AG04449 (cell line): Measurements from ENCODE around the gene RCC1.
"Not testable (repeated sequence)": the region's sequence is repeated elsewhere in the genome, so short reads cannot be mapped to it uniquely, and the experiment has no call there.

ENCODE experiments used
- CTCF ChIA-PET: fragments of 350-600 bp; formaldehyde crosslinking; extraction: SDS; loops from one replicate; lab custom pipeline; 2021; ENCODE audit warnings: antibody characterized with exemption; lab: Yijun Ruan, JAX
- POLR2A ChIA-PET: fragments of 400-600, 350-600 bp; formaldehyde crosslinking; extraction: SDS; loops from one replicate; lab custom pipeline; 2020; ENCODE audit warnings: antibody characterized with exemption, inconsistent platforms; lab: Yijun Ruan, JAX
- DNase-seq: peaks from one replicate; pipeline ENCODE4 v3.0.0-alpha.2; 2010; ENCODE audit warnings: low read depth, low spot score
- H3K4me3 ChIP-seq: 2 replicates; pipeline ENCODE4 v1.5.1; 2011; ENCODE audit warnings: low read depth, mild to moderate bottlenecking, control low read depth, low read length
- TF ChIP-seq, protein P1 (sequence below): IDR thresholded peaks from one replicate; pipeline ENCODE4 v1.5.1; 2011; ENCODE audit warnings: mild to moderate bottlenecking, moderate library complexity, low read length, control low read depth, inconsistent platforms; ENCODE audit not compliant: insufficient read depth; ENCODE audit errors: missing control alignments

RCC1 gene

GRCh38 chr1:28521502-28522164, 15.8 kb downstream of the RCC1 start:
- ChIA-PET POLR2A (no interaction called here), CTCF (interaction anchor here (0.6 to 6.0 kb wide), 4 partner anchors 82 to 354 kb away, joined by 3 to 114 read pairs (median 6); no protein-coding TSS in a partner anchor)
- no peak for DNase-seq
- TF ChIP-seq, protein P1, sequence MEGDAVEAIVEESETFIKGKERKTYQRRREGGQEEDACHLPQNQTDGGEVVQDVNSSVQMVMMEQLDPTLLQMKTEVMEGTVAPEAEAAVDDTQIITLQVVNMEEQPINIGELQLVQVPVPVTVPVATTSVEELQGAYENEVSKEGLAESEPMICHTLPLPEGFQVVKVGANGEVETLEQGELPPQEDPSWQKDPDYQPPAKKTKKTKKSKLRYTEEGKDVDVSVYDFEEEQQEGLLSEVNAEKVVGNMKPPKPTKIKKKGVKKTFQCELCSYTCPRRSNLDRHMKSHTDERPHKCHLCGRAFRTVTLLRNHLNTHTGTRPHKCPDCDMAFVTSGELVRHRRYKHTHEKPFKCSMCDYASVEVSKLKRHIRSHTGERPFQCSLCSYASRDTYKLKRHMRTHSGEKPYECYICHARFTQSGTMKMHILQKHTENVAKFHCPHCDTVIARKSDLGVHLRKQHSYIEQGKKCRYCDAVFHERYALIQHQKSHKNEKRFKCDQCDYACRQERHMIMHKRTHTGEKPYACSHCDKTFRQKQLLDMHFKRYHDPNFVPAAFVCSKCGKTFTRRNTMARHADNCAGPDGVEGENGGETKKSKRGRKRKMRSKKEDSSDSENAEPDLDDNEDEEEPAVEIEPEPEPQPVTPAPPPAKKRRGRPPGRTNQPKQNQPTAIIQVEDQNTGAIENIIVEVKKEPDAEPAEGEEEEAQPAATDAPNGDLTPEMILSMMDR: no peak
- no peak overlapping the region for H3K4me3 ChIP-seq

GRCh38 chr1:28522537-28522936, 16.7 kb downstream of the RCC1 start:
- ChIA-PET POLR2A (interaction anchor here (1.3 kb wide), 1 partner anchor 59 kb away, joined by 3 read pairs; no protein-coding TSS in a partner anchor), CTCF (interaction anchor here (1.1 to 2.8 kb wide), 2 partner anchors 81 to 163 kb away, joined by 4 to 9 read pairs; no protein-coding TSS in a partner anchor)
- not testable (repeated sequence) for DNase-seq, H3K4me3 ChIP-seq

- POLR2A ChIA-PET: interaction anchor here (0.7 kb wide), 1 partner anchor 79 kb away, joined by 3 read pairs; no protein-coding TSS in a partner anchor
- DNase-seq, H3K4me3 ChIP-seq: not testable (repeated sequence)
- CTCF ChIA-PET: interaction anchor here (0.6 to 1.1 kb wide), 2 partner anchors 13 to 165 kb away, joined by 3 read pairs; no protein-coding TSS in a partner anchor
These were observed 19.3 kb downstream of the RCC1 start for GRCh38 chr1:28525002-28525642.

GRCh38 chr1:28526886-28527285, 21.0 kb downstream of the RCC1 start:
- ChIA-PET POLR2A (interaction anchor here (0.7 kb wide), 1 partner anchor 22 kb away, joined by 3 read pairs; no protein-coding TSS in a partner anchor), CTCF (interaction anchor here (0.6 to 1.0 kb wide), 4 partner anchors 9 to 355 kb away, joined by 3 to 4 read pairs (median 3); no protein-coding TSS in a partner anchor)
- H3K4me3 ChIP-seq: no peak overlapping the region
- DNase-seq: no peak
- TF ChIP-seq, protein P1: no peak

GRCh38 chr1:28530456-28530855, 24.6 kb downstream of the RCC1 start:
- DNase-seq: no peak
- ChIA-PET CTCF (interaction anchor here (1.7 kb wide), 1 partner anchor 13 kb away, joined by 5 read pairs; no protein-coding TSS in a partner anchor), POLR2A (no interaction called here)
- H3K4me3 ChIP-seq: no peak overlapping the region
- TF ChIP-seq, protein P1: no peak

- ChIA-PET POLR2A (no interaction called here), CTCF (no interaction called here)
- TF ChIP-seq, protein P1: no peak
- no peak for DNase-seq
- H3K4me3 ChIP-seq: no peak overlapping the region
These were observed 28.8 kb downstream of the RCC1 start for GRCh38 chr1:28534671-28535070.

GRCh38 chr1:28535180-28535579, 29.3 kb downstream of the RCC1 start:
- DNase-seq: no peak
- POLR2A ChIA-PET: no interaction called here
- CTCF ChIA-PET: interaction anchor here (1.2 kb wide), 1 partner anchor 18 kb away, joined by 4 read pairs; no protein-coding TSS in a partner anchor

More at GRCh38 chr1:28535180-28535579, 29.3 kb downstream of the RCC1 start:
- no peak overlapping the region for H3K4me3 ChIP-seq
- TF ChIP-seq, protein P1: no peak
